Measurements from ENCODE around the gene BTBD7. TPM values are rescaled to one million over a fixed set of nuclear protein-coding genes. Genes with fewer than 3 reads are reported as not detected.

Gene BTBD7
- polyA plus RNA-seq, 1 donor from 2014 or later: 16.1 TPM

- Mint-ChIP-seq H3K9me3 (no peaks in the 10 kb centered on the region), H3K4me3 (peak overlapping the region in 1 of 4 donors; percentile 61)
These were observed 12.9 kb downstream of the BTBD7 start for GRCh38 chr14:93319958-93320357.

GRCh38 chr14:93319494-93319893, 13.3 kb downstream of the BTBD7 start:
- Mint-ChIP-seq H3K4me3 (peak overlapping the region in 1 of 4 donors; percentile 43), H3K36me3 (peaks cover 8% of the 10 kb centered on the region), H3K27ac (no peak overlapping the region), H3K4me1 (peaks cover 31 to 44% (median 42%) of the 10 kb centered on the region in 3 donors), H3K9me3 (no peaks in the 10 kb centered on the region), H3K27me3 (no peaks in the 10 kb centered on the region)

More at GRCh38 chr14:93319958-93320357, 12.9 kb downstream of the BTBD7 start:
- peak overlapping the region in 1 of 3 donors; percentile 2 for H3K27ac Mint-ChIP-seq
- H3K27me3 Mint-ChIP-seq: no peaks in the 10 kb centered on the region
- H3K4me1 Mint-ChIP-seq: peaks cover 35 to 49% (median 46%) of the 10 kb centered on the region in 3 donors
- peaks cover 12% of the 10 kb centered on the region for H3K36me3 Mint-ChIP-seq

GRCh38 chr14:93318927-93319326, 13.9 kb downstream of the BTBD7 start:
- peaks cover 29 to 40% (median 40%) of the 10 kb centered on the region in 3 donors for H3K4me1 Mint-ChIP-seq
- H3K9me3 Mint-ChIP-seq: no peaks in the 10 kb centered on the region
- H3K27me3 Mint-ChIP-seq: no peaks in the 10 kb centered on the region
- H3K4me3 Mint-ChIP-seq: peak overlapping the region in 1 of 4 donors; percentile 43
- H3K27ac Mint-ChIP-seq: peak overlapping the region in 1 of 3 donors; percentile 32
- peaks cover 6% of the 10 kb centered on the region for H3K36me3 Mint-ChIP-seq

GRCh38 chr14:93317875-93318807, 14.7 kb downstream of the BTBD7 start:
- peaks cover 4% of the 10 kb centered on the region for H3K36me3 Mint-ChIP-seq
- peaks cover 26 to 34% (median 33%) of the 10 kb centered on the region in 3 donors for H3K4me1 Mint-ChIP-seq
- H3K4me3 Mint-ChIP-seq: no peak overlapping the region
- H3K27ac Mint-ChIP-seq: no peak overlapping the region
- no peaks in the 10 kb centered on the region for H3K9me3 Mint-ChIP-seq
- no peaks in the 10 kb centered on the region for H3K27me3 Mint-ChIP-seq

GRCh38 chr14:93317210-93317874, 15.5 kb downstream of the BTBD7 start:
- peak overlapping the region in 1 of 3 donors; percentile 67 for H3K27ac Mint-ChIP-seq

GRCh38 chr14:93316716-93317115, 16.1 kb downstream of the BTBD7 start:
- no peaks in the 10 kb centered on the region for H3K27me3 Mint-ChIP-seq
- H3K9me3 Mint-ChIP-seq: no peaks in the 10 kb centered on the region
- peaks cover 24 to 34% (median 28%) of the 10 kb centered on the region in 3 donors for H3K4me1 Mint-ChIP-seq

More at GRCh38 chr14:93317210-93317874, 15.5 kb downstream of the BTBD7 start:
- H3K9me3 Mint-ChIP-seq: no peaks in the 10 kb centered on the region
- H3K4me1 Mint-ChIP-seq: peaks cover 25 to 34% (median 30%) of the 10 kb centered on the region in 3 donors
- H3K4me3 Mint-ChIP-seq: no peak overlapping the region
- peaks cover 3% of the 10 kb centered on the region for H3K36me3 Mint-ChIP-seq
- no peaks in the 10 kb centered on the region for H3K27me3 Mint-ChIP-seq

GRCh38 chr14:93315575-93315974, 17.3 kb downstream of the BTBD7 start:
- H3K27me3 Mint-ChIP-seq: no peaks in the 10 kb centered on the region
- no peaks in the 10 kb centered on the region for H3K9me3 Mint-ChIP-seq
- no peak overlapping the region for H3K27ac Mint-ChIP-seq
- H3K36me3 Mint-ChIP-seq: no peaks in the 10 kb centered on the region
- H3K4me1 Mint-ChIP-seq: peaks cover 20 to 31% (median 29%) of the 10 kb centered on the region in 3 donors
- no peak overlapping the region for H3K4me3 Mint-ChIP-seq

More at GRCh38 chr14:93316716-93317115, 16.1 kb downstream of the BTBD7 start:
- H3K27ac Mint-ChIP-seq: peak overlapping the region in 2 of 3 donors; percentile 24 to 67
- H3K4me3 Mint-ChIP-seq: no peak overlapping the region
- peaks cover 2% of the 10 kb centered on the region for H3K36me3 Mint-ChIP-seq

GRCh38 chr14:93311082-93311481, 21.8 kb downstream of the BTBD7 start:
- Mint-ChIP-seq H3K4me1 (peaks cover 13 to 30% (median 17%) of the 10 kb centered on the region in 3 donors), H3K36me3 (no peaks in the 10 kb centered on the region), H3K27me3 (no peaks in the 10 kb centered on the region), H3K27ac (no peak overlapping the region), H3K9me3 (no peaks in the 10 kb centered on the region), H3K4me3 (no peak overlapping the region)

- Mint-ChIP-seq H3K9me3 (no peaks in the 10 kb centered on the region), H3K27me3 (no peaks in the 10 kb centered on the region), H3K4me1 (peaks cover 19 to 35% (median 22%) of the 10 kb centered on the region in 3 donors), H3K27ac (no peak overlapping the region), H3K36me3 (no peaks in the 10 kb centered on the region), H3K4me3 (no peak overlapping the region)
These were observed 23.3 kb downstream of the BTBD7 start for GRCh38 chr14:93309427-93309966.

GRCh38 chr14:93308686-93309345, 24.0 kb downstream of the BTBD7 start:
- H3K4me3 Mint-ChIP-seq: no peak overlapping the region
- no peaks in the 10 kb centered on the region for H3K36me3 Mint-ChIP-seq
- H3K27ac Mint-ChIP-seq: no peak overlapping the region
- H3K4me1 Mint-ChIP-seq: peaks cover 19 to 35% (median 24%) of the 10 kb centered on the region in 3 donors
- H3K27me3 Mint-ChIP-seq: no peaks in the 10 kb centered on the region
- no peaks in the 10 kb centered on the region for H3K9me3 Mint-ChIP-seq

GRCh38 chr14:93306812-93307211, 26.0 kb downstream of the BTBD7 start:
- Mint-ChIP-seq H3K4me1 (peaks cover 23 to 38% (median 30%) of the 10 kb centered on the region in 3 donors), H3K27me3 (no peaks in the 10 kb centered on the region), H3K27ac (no peak overlapping the region), H3K4me3 (no peak overlapping the region), H3K36me3 (no peaks in the 10 kb centered on the region), H3K9me3 (no peaks in the 10 kb centered on the region)

GRCh38 chr14:93305725-93306418, 27.0 kb downstream of the BTBD7 start:
- Mint-ChIP-seq H3K27me3 (no peaks in the 10 kb centered on the region), H3K27ac (no peak overlapping the region), H3K9me3 (no peaks in the 10 kb centered on the region), H3K4me3 (no peak overlapping the region), H3K4me1 (peaks cover 23 to 37% (median 29%) of the 10 kb centered on the region in 3 donors), H3K36me3 (no peaks in the 10 kb centered on the region)

- Mint-ChIP-seq H3K9me3 (no peaks in the 10 kb centered on the region), H3K4me1 (peaks cover 26 to 34% (median 29%) of the 10 kb centered on the region in 3 donors), H3K27ac (peak overlapping the region in 1 of 3 donors; percentile 7), H3K4me3 (no peak overlapping the region), H3K27me3 (no peaks in the 10 kb centered on the region), H3K36me3 (no peaks in the 10 kb centered on the region)
These were observed 28.1 kb downstream of the BTBD7 start for GRCh38 chr14:93304771-93305170.

- Mint-ChIP-seq H3K9me3 (no peaks in the 10 kb centered on the region), H3K36me3 (no peaks in the 10 kb centered on the region), H3K27me3 (no peaks in the 10 kb centered on the region), H3K4me3 (no peak overlapping the region), H3K4me1 (peaks cover 25 to 36% (median 31%) of the 10 kb centered on the region in 3 donors), H3K27ac (no peak overlapping the region)
These were observed 29.2 kb downstream of the BTBD7 start for GRCh38 chr14:93303659-93304058.
